ENCODE measurements around the gene TRPV6.

DNA sequence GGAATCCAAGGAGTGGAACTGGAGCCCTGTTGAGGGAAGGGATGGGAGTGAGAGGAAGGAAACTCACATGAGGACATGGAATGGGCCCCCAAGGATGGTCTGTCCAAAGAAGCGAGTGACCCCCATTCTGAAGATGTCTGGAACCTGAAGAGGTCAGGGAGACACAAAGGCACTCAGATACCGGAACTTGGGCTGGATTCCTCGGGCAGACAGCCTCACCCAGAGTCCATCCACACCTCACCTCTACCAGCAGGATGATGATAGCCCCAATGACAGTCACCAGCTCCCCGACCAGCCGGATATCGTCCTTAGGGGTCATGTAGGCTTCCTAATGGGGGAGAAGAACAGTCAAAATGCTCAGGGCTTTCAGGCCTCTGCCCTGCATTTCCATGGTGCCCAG is 10.7 kb downstream of the TRPV6 start:
- TF ChIP-seq POLR2A (IDR thresholded peaks at IDR 0.05) (no peak), CTCF (IDR thresholded peaks at IDR 0.05) (no peak)

Measured in ovary (tissue), 3 donors.